Measurements from ENCODE around the gene HGF.

Gene HGF

GRCh38 chr7:81775560-81775959 is 5.7 kb upstream of the HGF start:
- DNase-seq (ENCODE audit: low spot score), result no peak
- no peak for TF ChIP-seq CTCF (IDR thresholded peaks at IDR 0.05; ENCODE audit: extremely low read depth, missing control alignments)

GRCh38 chr7:81774551-81774950 is 4.7 kb upstream of the HGF start:
- no peak for TF ChIP-seq CTCF (IDR thresholded peaks at IDR 0.05; ENCODE audit: extremely low read depth, missing control alignments)
- DNase-seq (ENCODE audit: low spot score), result no peak

- DNase-seq (ENCODE audit: low spot score), result no peak
Measured at GRCh38 chr7:81770728-81771223, 929 bp upstream of the HGF start.

GRCh38 chr7:81768951-81769778 is 682 bp downstream of the HGF start:
- no peak for DNase-seq (ENCODE audit: low spot score)
- no peak for TF ChIP-seq CTCF (IDR thresholded peaks at IDR 0.05; ENCODE audit: extremely low read depth, missing control alignments)

More at GRCh38 chr7:81770728-81771223, 929 bp upstream of the HGF start:
- no peak for TF ChIP-seq CTCF (IDR thresholded peaks at IDR 0.05; ENCODE audit: extremely low read depth, missing control alignments)

- DNase-seq (ENCODE audit: low spot score), result no peak
- no peak for TF ChIP-seq CTCF (IDR thresholded peaks at IDR 0.05; ENCODE audit: extremely low read depth, missing control alignments)
Measured at GRCh38 chr7:81767926-81768325, 1.9 kb downstream of the HGF start.

- TF ChIP-seq CTCF (IDR thresholded peaks at IDR 0.05; ENCODE audit: extremely low read depth, missing control alignments), result no peak
- no peak for DNase-seq (ENCODE audit: low spot score)
Measured at GRCh38 chr7:81761821-81762220, 8.0 kb downstream of the HGF start.

- no peak for TF ChIP-seq CTCF (IDR thresholded peaks at IDR 0.05; ENCODE audit: extremely low read depth, missing control alignments)
Measured at GRCh38 chr7:81761031-81761430, 8.8 kb downstream of the HGF start.

More at GRCh38 chr7:81761031-81761430, 8.8 kb downstream of the HGF start:
- no peak for DNase-seq (ENCODE audit: low spot score)

All from GM20000 (cell line).